GM12801 (cell line): ENCODE measurements around the gene DNAH9.

Experiments used
- TF ChIP-seq, protein P1 (sequence below): IDR thresholded peaks from one replicate; pipeline ENCODE4 v1.5.1; 2011; ENCODE audit warnings: control low read depth; ENCODE audit not compliant: insufficient read length; ENCODE audit errors: extremely low read depth

The DNAH9 gene

DNA sequence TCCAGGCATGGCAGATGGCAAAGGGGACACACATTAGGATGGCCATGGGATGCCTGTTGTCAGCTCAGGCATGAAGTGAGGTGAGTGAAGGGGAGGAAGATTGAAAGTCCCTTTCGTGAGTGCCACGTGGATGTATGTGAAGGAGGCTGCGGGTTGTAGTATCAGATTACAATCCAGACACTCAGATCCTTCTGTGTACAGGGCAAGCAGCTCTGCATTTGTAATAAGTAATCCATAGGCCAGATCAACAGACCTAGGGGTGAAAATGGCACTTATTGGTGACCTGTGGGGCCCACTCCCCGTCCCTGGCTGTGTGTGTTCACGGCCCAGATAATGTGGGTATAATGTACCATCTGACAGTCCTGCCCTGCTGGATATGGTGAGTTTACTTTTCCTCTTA is 159.5 kb downstream of the DNAH9 start:
- TF ChIP-seq, protein P1, sequence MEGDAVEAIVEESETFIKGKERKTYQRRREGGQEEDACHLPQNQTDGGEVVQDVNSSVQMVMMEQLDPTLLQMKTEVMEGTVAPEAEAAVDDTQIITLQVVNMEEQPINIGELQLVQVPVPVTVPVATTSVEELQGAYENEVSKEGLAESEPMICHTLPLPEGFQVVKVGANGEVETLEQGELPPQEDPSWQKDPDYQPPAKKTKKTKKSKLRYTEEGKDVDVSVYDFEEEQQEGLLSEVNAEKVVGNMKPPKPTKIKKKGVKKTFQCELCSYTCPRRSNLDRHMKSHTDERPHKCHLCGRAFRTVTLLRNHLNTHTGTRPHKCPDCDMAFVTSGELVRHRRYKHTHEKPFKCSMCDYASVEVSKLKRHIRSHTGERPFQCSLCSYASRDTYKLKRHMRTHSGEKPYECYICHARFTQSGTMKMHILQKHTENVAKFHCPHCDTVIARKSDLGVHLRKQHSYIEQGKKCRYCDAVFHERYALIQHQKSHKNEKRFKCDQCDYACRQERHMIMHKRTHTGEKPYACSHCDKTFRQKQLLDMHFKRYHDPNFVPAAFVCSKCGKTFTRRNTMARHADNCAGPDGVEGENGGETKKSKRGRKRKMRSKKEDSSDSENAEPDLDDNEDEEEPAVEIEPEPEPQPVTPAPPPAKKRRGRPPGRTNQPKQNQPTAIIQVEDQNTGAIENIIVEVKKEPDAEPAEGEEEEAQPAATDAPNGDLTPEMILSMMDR = no peak

DNA sequence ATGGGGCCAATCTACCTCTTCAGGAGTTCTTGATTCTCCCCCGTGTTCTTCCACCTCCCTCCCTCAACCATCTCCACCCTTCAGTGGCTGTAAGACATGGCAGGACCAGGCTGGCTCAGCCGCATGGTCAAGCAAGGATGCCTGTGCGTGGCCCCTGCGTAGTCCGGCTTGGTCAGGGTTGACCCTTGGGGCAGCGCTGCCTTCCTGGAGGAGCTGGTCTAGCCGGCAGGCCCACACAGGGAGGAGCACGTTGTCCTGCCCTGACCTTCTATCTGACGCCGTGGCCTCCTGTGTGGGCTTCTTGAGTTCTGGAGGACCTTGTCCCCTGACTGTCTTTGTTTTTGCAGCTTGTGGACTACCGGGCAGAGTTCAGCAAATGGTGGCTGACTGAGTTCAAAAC is 169.8 kb downstream of the DNAH9 start:
- TF ChIP-seq, protein P1 = no peak

DNA sequence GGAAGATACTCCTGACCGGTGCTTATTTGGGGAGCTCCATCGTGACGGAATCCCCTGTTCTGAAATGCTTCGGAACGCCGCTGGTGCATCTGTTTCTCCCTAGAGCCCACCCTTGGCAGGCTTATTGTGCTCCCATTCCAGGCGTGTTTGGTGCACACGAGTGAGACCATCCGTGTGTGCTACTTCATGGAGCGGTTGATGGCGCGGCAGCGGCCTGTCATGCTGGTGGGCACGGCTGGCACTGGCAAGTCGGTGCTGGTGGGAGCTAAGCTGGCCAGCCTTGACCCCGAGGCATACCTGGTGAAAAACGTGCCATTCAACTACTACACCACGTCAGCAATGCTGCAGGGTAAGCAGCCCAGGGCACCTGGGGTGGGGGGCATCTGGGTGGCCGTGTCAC is 170.7 kb downstream of the DNAH9 start:
- TF ChIP-seq, protein P1 = no peak

DNA sequence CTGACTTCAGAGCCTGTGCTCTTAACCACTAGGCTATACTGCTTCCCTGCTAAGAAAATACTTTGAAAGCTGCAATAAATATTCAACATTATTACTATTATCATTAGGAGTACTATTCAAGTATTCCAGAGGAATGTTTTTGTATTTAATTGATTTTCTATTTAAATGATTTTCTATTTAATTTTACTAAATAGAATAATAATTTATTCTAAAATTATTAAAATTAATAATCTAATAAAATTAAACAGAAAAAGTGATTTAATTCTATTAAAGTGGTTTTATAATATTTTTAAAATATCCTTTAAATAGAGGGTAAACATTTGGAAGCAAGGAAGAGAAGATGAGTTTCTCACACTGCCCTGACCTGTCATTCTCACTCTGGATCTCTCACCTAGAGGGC is 173.8 kb downstream of the DNAH9 start:
- TF ChIP-seq, protein P1 = no peak

DNA sequence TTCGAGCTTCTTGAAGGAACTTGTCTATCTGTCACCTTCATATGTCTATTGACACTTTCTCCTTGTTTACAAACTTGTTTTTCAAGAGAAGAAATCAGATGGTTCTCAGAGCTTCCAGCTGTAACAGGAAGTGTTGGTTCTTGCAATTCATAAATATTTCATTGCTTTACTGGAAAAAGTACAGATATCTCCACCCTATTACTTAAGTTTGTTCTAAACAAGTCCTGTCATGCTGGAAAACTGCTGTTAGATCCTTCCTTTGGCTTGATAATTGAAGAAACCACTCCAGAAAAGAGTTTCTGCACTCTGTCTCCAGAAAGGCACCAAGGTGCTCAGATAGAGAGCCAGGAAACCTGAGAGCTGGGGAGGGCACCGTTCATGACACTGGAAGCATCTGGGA is 181.6 kb downstream of the DNAH9 start:
- TF ChIP-seq, protein P1 = no peak

DNA sequence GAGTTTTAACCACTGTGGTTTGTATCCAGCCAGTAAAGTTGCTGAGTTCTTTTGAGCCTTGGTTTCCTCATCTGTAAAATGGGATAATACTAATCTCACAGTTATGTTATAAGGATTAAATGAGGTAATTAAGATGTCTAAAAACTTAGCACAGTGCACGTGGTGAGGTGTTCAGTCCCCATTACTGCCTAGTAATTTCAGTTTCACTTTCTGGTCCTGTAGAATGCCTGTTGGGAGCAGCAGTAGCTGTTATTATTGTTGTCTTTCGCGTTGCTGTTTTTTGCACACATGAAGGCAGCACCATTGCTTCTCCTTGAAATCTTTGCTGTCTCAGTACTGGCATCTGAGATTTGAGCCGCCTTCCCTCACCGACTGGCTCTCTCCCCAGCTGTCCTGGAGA is 182.4 kb downstream of the DNAH9 start:
- TF ChIP-seq, protein P1 = no peak

DNA sequence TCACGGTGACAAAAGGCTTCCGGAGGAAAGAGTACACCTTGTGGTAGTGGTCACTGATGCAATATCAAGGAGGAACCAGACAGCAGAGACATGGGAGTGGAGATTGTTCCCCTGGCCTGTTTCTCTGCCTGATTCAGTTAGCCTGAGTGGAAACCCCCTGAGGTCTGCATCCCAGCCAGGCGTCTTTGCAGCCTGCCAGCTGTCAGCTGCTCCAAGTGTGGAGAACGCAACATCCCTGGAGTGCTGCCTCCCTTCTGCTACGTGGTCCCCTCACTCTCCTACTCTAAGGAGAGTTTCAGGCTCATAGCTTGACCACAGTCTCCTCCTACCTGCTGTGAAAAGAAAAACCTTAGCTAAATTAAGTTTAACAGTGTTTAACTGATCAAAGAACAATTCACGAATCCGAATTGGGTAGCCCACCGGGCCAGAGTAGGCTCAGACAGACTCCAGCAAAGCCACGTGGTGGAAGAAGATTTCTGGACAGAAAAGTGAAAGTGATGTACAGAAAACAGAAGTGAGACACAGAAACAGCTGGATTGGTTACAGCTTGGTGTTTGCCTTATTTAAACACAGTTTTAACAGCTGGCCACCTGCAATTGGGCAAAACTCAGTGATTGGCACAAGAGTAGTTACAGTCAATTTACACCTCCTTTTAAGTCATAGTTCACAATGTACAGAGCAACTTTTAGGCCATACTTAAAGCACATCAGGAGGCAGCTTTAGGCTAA is 188.6 kb downstream of the DNAH9 start:
- TF ChIP-seq, protein P1 = no peak
